Endodermal cell (in vitro differentiated cells): Measurements from ENCODE around the gene ASAP2. TPM values are rescaled to one million over a fixed set of nuclear protein-coding genes. Genes with fewer than 3 reads are reported as not detected.

Experiments used
- DNase-seq: peaks from one replicate; pipeline ENCODE4 v3.0.0-alpha.2; 2017
- H3K27ac ChIP-seq: 2 replicates; pipeline ENCODE4 v1.5.1; 2013; ENCODE audit warnings: mild to moderate bottlenecking, low read depth, low read length, moderate library complexity
- H3K27me3 ChIP-seq: 2 replicates; pipeline ENCODE4 v1.6.1; 2013; ENCODE audit warnings: mild to moderate bottlenecking, low read length, moderate library complexity; ENCODE audit not compliant: insufficient read depth, control insufficient read depth, poor library complexity, severe bottlenecking
- H3K36me3 ChIP-seq: 2 replicates; pipeline ENCODE4 v1.7.0; 2013; ENCODE audit warnings: mild to moderate bottlenecking, low read length, moderate library complexity; ENCODE audit not compliant: control insufficient read depth, insufficient read depth
- H3K4me1 ChIP-seq: one replicate; pipeline ENCODE4 v1.7.0; 2013; ENCODE audit warnings: low read length; ENCODE audit not compliant: control insufficient read depth, insufficient read depth
- H3K4me3 ChIP-seq: 2 replicates; pipeline ENCODE4 v1.5.1; 2013; ENCODE audit warnings: mild to moderate bottlenecking, low read length, moderate library complexity
- H3K9ac ChIP-seq: 2 replicates; pipeline ENCODE4 v1.6.1; 2013; ENCODE audit warnings: mild to moderate bottlenecking, low read length, moderate library complexity; ENCODE audit not compliant: poor library complexity, severe bottlenecking; ENCODE audit errors: extremely low read depth
- H3K9me3 ChIP-seq: 2 replicates; pipeline ENCODE4 v1.6.1; 2013; ENCODE audit warnings: mild to moderate bottlenecking, low read length, moderate library complexity; ENCODE audit not compliant: control insufficient read depth
- H3K27ac Mint-ChIP-seq: 2 replicates; pipeline ENCODE4 v1.8.0; 2020; ENCODE audit warnings: mixed read lengths
- H3K27me3 Mint-ChIP-seq: 2 replicates; pipeline ENCODE4 v1.8.0; 2021; ENCODE audit warnings: mild to moderate bottlenecking, mixed read lengths; ENCODE audit not compliant: insufficient read depth
- H3K36me3 Mint-ChIP-seq: 2 replicates; pipeline ENCODE4 v1.8.0; 2020; ENCODE audit warnings: low read depth, mixed read lengths
- H3K4me1 Mint-ChIP-seq: 2 replicates; pipeline ENCODE4 v1.8.0; 2020; ENCODE audit warnings: mixed read lengths
- H3K4me3 Mint-ChIP-seq: 2 replicates; pipeline ENCODE4 v1.8.0; 2020; ENCODE audit warnings: mild to moderate bottlenecking, moderate library complexity, mixed read lengths
- H3K9me3 Mint-ChIP-seq: 2 replicates; pipeline ENCODE4 v1.8.0; 2020; ENCODE audit warnings: mild to moderate bottlenecking, mixed read lengths
- WGBS, 2 experiments: methylation state at CpG; one replicate each; pipeline versions ENCODE4 v1.1.5 to v1.1.7; 2013; ENCODE audit warnings: missing lambda C conversion rate in 2 of 2, mixed read lengths in 1 of 2; ENCODE audit not compliant: insufficient coverage in 1 of 2, insufficient read length in 1 of 2; 5-methylcytosine and 5-hydroxymethylcytosine counted together
- total RNA-seq, 2 donors: library from RNA; stranded (reverse); fragmentation: NEBNext Ultra II Directional in 1 of 2; extraction: Animal tissue kit (Norgen Biotek cat#: 25700) in 1 of 2; gene quantifications; 2 replicates in 1 of 2; 3 replicates in 1 of 2; pipeline ENCODE4 v1.2.1, GENCODE V29; 2021
- TF ChIP-seq, protein P1 (sequence below): fragments of 200-600 bp; sonication (generic); conservative IDR thresholded peaks from 2 replicates; pipeline ENCODE4 v1.5.0; 2021; ENCODE audit warnings: antibody characterized with exemption, mild to moderate bottlenecking

Gene ASAP2
- total RNA-seq, 2 donors from 2014 or later: 11.8 to 20.4 TPM

GRCh38 chr2:9423922-9424272 is 217.3 kb downstream of the ASAP2 start:
- peak overlapping the region; percentile 82 for H3K27ac ChIP-seq

GRCh38 chr2:9424447-9425164 is 218.0 kb downstream of the ASAP2 start:
- 68 to 73% methylated on average over 7 to 11 of the region's 11 CpGs for WGBS, 2 experiments
- no peaks in the 10 kb centered on the region for H3K9me3 ChIP-seq
- DNase-seq: no peak
- peak overlapping the region; percentile 92 for H3K27ac Mint-ChIP-seq
- peaks cover 10% of the 10 kb centered on the region for H3K27me3 Mint-ChIP-seq
- peaks cover 13% of the 10 kb centered on the region for H3K4me1 Mint-ChIP-seq
- no peaks in the 10 kb centered on the region for H3K9me3 Mint-ChIP-seq
- peaks cover 13% of the 10 kb centered on the region for H3K4me1 ChIP-seq
- no peaks in the 10 kb centered on the region for H3K27me3 ChIP-seq
- H3K4me3 Mint-ChIP-seq: no peak overlapping the region
- H3K27ac ChIP-seq: no peak overlapping the region
- H3K36me3 ChIP-seq: peaks cover 13% of the 10 kb centered on the region
- H3K9ac ChIP-seq: peak overlapping the region; percentile 77
- TF ChIP-seq, protein P1, sequence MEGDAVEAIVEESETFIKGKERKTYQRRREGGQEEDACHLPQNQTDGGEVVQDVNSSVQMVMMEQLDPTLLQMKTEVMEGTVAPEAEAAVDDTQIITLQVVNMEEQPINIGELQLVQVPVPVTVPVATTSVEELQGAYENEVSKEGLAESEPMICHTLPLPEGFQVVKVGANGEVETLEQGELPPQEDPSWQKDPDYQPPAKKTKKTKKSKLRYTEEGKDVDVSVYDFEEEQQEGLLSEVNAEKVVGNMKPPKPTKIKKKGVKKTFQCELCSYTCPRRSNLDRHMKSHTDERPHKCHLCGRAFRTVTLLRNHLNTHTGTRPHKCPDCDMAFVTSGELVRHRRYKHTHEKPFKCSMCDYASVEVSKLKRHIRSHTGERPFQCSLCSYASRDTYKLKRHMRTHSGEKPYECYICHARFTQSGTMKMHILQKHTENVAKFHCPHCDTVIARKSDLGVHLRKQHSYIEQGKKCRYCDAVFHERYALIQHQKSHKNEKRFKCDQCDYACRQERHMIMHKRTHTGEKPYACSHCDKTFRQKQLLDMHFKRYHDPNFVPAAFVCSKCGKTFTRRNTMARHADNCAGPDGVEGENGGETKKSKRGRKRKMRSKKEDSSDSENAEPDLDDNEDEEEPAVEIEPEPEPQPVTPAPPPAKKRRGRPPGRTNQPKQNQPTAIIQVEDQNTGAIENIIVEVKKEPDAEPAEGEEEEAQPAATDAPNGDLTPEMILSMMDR: no peak
- H3K4me3 ChIP-seq: peak overlapping the region; percentile 92
- H3K36me3 Mint-ChIP-seq: peaks cover 8% of the 10 kb centered on the region

More at GRCh38 chr2:9423922-9424272, 217.3 kb downstream of the ASAP2 start:
- H3K4me3 ChIP-seq: peak overlapping the region; percentile 92
- H3K9me3 ChIP-seq: no peaks in the 10 kb centered on the region
- peaks cover 6% of the 10 kb centered on the region for H3K36me3 ChIP-seq
- H3K36me3 Mint-ChIP-seq: peaks cover 3% of the 10 kb centered on the region
- H3K4me1 ChIP-seq: peaks cover 13% of the 10 kb centered on the region
- 0 to 4% methylated on average over 14 to 21 of the region's 21 CpGs for WGBS, 2 experiments
- H3K4me3 Mint-ChIP-seq: no peak overlapping the region
- no peaks in the 10 kb centered on the region for H3K27me3 ChIP-seq
- H3K4me1 Mint-ChIP-seq: peaks cover 13% of the 10 kb centered on the region
- TF ChIP-seq, protein P1: no peak
- peak overlapping the region; percentile 77 for H3K9ac ChIP-seq
- no peak for DNase-seq
- H3K9me3 Mint-ChIP-seq: no peaks in the 10 kb centered on the region
- peaks cover 10% of the 10 kb centered on the region for H3K27me3 Mint-ChIP-seq
- H3K27ac Mint-ChIP-seq: peak overlapping the region; percentile 92

GRCh38 chr2:9428965-9429577 is 222.5 kb downstream of the ASAP2 start:
- Mint-ChIP-seq H3K4me3 (no peak overlapping the region), H3K9me3 (no peaks in the 10 kb centered on the region), H3K27ac (no peak overlapping the region), H3K27me3 (no peaks in the 10 kb centered on the region), H3K4me1 (no peaks in the 10 kb centered on the region), H3K36me3 (peaks cover 44% of the 10 kb centered on the region)
- no peaks in the 10 kb centered on the region for H3K27me3 ChIP-seq
- H3K9ac ChIP-seq: no peak overlapping the region
- peaks cover 5% of the 10 kb centered on the region for H3K4me1 ChIP-seq
- TF ChIP-seq, protein P1: no peak
- H3K9me3 ChIP-seq: no peaks in the 10 kb centered on the region
- 97% methylated on average over 2 of the region's 5 CpGs; no CpG with 5 or more reads in 1 of the 2 experiments for WGBS, 2 experiments
- no peak overlapping the region for H3K27ac ChIP-seq
- peaks cover 55% of the 10 kb centered on the region for H3K36me3 ChIP-seq
- H3K4me3 ChIP-seq: no peak overlapping the region
- DNase-seq: no peak
